ENCODE measurements around the gene ADD2.
"Not testable (repeated sequence)": the region's sequence is repeated elsewhere in the genome, so short reads cannot be mapped to it uniquely, and the experiment has no call there.

Gene ADD2

GRCh38 chr2:70658476-70658875 lies 109.5 kb downstream of the ADD2 start:
- WGBS (ENCODE audit: insufficient coverage, insufficient read length), result no CpG with 5 or more reads among the region's 2 CpGs
- Histone ChIP-seq H3K27me3 (ENCODE audit: control insufficient read depth, insufficient read depth, low read length) (no peaks in the 10 kb centered on the region; the same call in 1 of the 2 replicates), H3K4me3 (ENCODE audit: low read length) (no peak overlapping the region), H3K36me3 (ENCODE audit: control insufficient read depth, insufficient read depth, low read length) (peaks cover 9% of the 10 kb centered on the region; the same call in 1 of the 2 replicates), H3K9me3 (ENCODE audit: control insufficient read depth, insufficient read depth, low read length) (no peaks in the 10 kb centered on the region), H3K27ac (ENCODE audit: low read length) (no peak overlapping the region), H3K4me1 (ENCODE audit: control insufficient read depth, insufficient read depth, low read length) (no peaks in the 10 kb centered on the region)
- no peak for DNase-seq (ENCODE audit: low read depth, low spot score)

GRCh38 chr2:70657246-70657645 lies 110.8 kb downstream of the ADD2 start:
- no CpG with 5 or more reads among the region's 5 CpGs for WGBS (ENCODE audit: insufficient coverage, insufficient read length)

DNA sequence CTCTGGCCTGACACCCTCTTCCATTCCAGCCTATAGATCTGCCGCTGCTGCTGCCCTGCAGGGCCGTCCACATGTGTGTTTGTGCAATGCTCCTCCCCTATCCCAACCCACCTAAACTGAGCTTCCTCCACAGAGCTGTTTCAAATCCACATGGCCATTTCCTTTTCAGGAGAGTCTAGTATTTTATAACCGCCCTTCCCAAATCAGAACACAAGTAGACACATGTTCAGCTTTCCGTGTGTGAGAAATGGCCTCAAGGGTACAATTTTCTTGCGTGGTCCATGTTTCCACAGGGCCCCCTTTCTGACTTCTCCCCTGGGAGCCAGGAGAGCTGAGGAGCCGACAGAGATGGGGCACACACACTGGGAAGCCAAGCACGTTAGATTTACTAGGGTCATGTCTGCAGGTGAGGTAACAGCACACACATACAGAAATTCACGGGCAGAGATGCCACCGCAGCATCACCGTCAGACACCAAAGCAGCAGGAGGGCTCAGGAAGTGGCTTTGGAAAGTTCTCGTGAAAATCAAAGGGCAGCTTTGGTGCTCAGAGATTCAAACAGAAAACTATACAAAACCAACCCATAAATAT lies 111.5 kb downstream of the ADD2 start:
- no peak overlapping the region for H3K27ac ChIP-seq (ENCODE audit: low read length)
- no peaks in the 10 kb centered on the region for H3K9me3 ChIP-seq (ENCODE audit: control insufficient read depth, insufficient read depth, low read length)
- H3K27me3 ChIP-seq (ENCODE audit: control insufficient read depth, insufficient read depth, low read length), result no peaks in the 10 kb centered on the region; the same call in 1 of the 2 replicates
- no peak for DNase-seq (ENCODE audit: low read depth, low spot score)
- H3K4me1 ChIP-seq (ENCODE audit: control insufficient read depth, insufficient read depth, low read length), result no peaks in the 10 kb centered on the region
- no CpG with 5 or more reads among the region's 11 CpGs for WGBS (ENCODE audit: insufficient coverage, insufficient read length)
- H3K36me3 ChIP-seq (ENCODE audit: control insufficient read depth, insufficient read depth, low read length), result no peaks in the 10 kb centered on the region
- no peak overlapping the region for H3K4me3 ChIP-seq (ENCODE audit: low read length)

More at GRCh38 chr2:70657246-70657645, 110.8 kb downstream of the ADD2 start:
- no peaks in the 10 kb centered on the region for H3K4me1 ChIP-seq (ENCODE audit: control insufficient read depth, insufficient read depth, low read length)
- no peaks in the 10 kb centered on the region; the same call in 1 of the 2 replicates for H3K27me3 ChIP-seq (ENCODE audit: control insufficient read depth, insufficient read depth, low read length)
- no peaks in the 10 kb centered on the region for H3K9me3 ChIP-seq (ENCODE audit: control insufficient read depth, insufficient read depth, low read length)
- H3K27ac ChIP-seq (ENCODE audit: low read length), result no peak overlapping the region
- no peaks in the 10 kb centered on the region; the same call in 1 of the 2 replicates for H3K36me3 ChIP-seq (ENCODE audit: control insufficient read depth, insufficient read depth, low read length)
- DNase-seq (ENCODE audit: low read depth, low spot score), result no peak
- no peak overlapping the region for H3K4me3 ChIP-seq (ENCODE audit: low read length)

GRCh38 chr2:70655786-70656185 lies 112.2 kb downstream of the ADD2 start:
- H3K27me3 ChIP-seq (ENCODE audit: control insufficient read depth, insufficient read depth, low read length), result no peaks in the 10 kb centered on the region; the same call in 1 of the 2 replicates
- no peak overlapping the region for H3K27ac ChIP-seq (ENCODE audit: low read length)
- no peak for DNase-seq (ENCODE audit: low read depth, low spot score)
- no peaks in the 10 kb centered on the region for H3K9me3 ChIP-seq (ENCODE audit: control insufficient read depth, insufficient read depth, low read length)
- H3K4me1 ChIP-seq (ENCODE audit: control insufficient read depth, insufficient read depth, low read length), result no peaks in the 10 kb centered on the region
- no CpG with 5 or more reads among the region's 4 CpGs for WGBS (ENCODE audit: insufficient coverage, insufficient read length)
- H3K36me3 ChIP-seq (ENCODE audit: control insufficient read depth, insufficient read depth, low read length), result no peaks in the 10 kb centered on the region
- H3K4me3 ChIP-seq (ENCODE audit: low read length), result no peak overlapping the region

GRCh38 chr2:70655211-70655610 lies 112.8 kb downstream of the ADD2 start:
- no CpG with 5 or more reads among the region's 6 CpGs for WGBS (ENCODE audit: insufficient coverage, insufficient read length)
- H3K36me3 ChIP-seq (ENCODE audit: control insufficient read depth, insufficient read depth, low read length); H3K4me1 ChIP-seq (ENCODE audit: control insufficient read depth, insufficient read depth, low read length); DNase-seq (ENCODE audit: low read depth, low spot score); H3K4me3 ChIP-seq (ENCODE audit: low read length); H3K9me3 ChIP-seq (ENCODE audit: control insufficient read depth, insufficient read depth, low read length); H3K27me3 ChIP-seq (ENCODE audit: control insufficient read depth, insufficient read depth, low read length); H3K27ac ChIP-seq (ENCODE audit: low read length): not testable (repeated sequence)

GRCh38 chr2:70651727-70652126 lies 116.3 kb downstream of the ADD2 start:
- no peak for DNase-seq (ENCODE audit: low read depth, low spot score)
- H3K9me3 ChIP-seq (ENCODE audit: control insufficient read depth, insufficient read depth, low read length), result no peaks in the 10 kb centered on the region
- H3K36me3 ChIP-seq (ENCODE audit: control insufficient read depth, insufficient read depth, low read length), result no peaks in the 10 kb centered on the region
- no peaks in the 10 kb centered on the region for H3K4me1 ChIP-seq (ENCODE audit: control insufficient read depth, insufficient read depth, low read length)
- H3K27ac ChIP-seq (ENCODE audit: low read length), result no peak overlapping the region
- H3K4me3 ChIP-seq (ENCODE audit: low read length), result no peak overlapping the region
- WGBS (ENCODE audit: insufficient coverage, insufficient read length), result no CpG with 5 or more reads among the region's 2 CpGs
- H3K27me3 ChIP-seq (ENCODE audit: control insufficient read depth, insufficient read depth, low read length), result no peaks in the 10 kb centered on the region; the same call in 1 of the 2 replicates

DNA sequence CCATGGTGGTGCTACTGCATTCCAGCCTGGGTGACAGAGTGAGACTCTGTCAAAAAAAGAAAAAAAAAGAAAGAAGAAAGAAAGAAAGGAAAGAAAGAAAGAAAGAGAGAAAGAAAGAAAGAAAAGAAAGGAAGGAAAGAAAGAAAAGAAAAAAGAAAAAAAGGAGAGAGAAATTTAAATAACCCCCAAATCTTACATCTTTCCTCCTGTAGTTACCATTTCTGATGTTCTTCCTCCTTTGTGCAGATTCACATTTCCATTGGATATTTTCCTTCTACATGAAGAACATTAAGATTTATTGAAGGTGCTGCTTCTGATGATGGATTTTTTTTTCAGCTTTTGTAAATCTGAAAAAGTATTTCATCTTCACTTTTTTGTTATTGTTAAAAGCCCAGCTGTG lies 117.0 kb downstream of the ADD2 start:
- no peaks in the 10 kb centered on the region; the same call in 1 of the 2 replicates for H3K27me3 ChIP-seq (ENCODE audit: control insufficient read depth, insufficient read depth, low read length)
- no peak overlapping the region for H3K27ac ChIP-seq (ENCODE audit: low read length)
- no peak for DNase-seq (ENCODE audit: low read depth, low spot score)
- H3K36me3 ChIP-seq (ENCODE audit: control insufficient read depth, insufficient read depth, low read length), result no peaks in the 10 kb centered on the region
- no peaks in the 10 kb centered on the region for H3K9me3 ChIP-seq (ENCODE audit: control insufficient read depth, insufficient read depth, low read length)
- H3K4me1 ChIP-seq (ENCODE audit: control insufficient read depth, insufficient read depth, low read length), result no peaks in the 10 kb centered on the region
- H3K4me3 ChIP-seq (ENCODE audit: low read length), result no peak overlapping the region

GRCh38 chr2:70648961-70649360 lies 119.0 kb downstream of the ADD2 start:
- Histone ChIP-seq H3K4me1 (ENCODE audit: control insufficient read depth, insufficient read depth, low read length) (no peaks in the 10 kb centered on the region), H3K27ac (ENCODE audit: low read length) (no peak overlapping the region), H3K4me3 (ENCODE audit: low read length) (no peak overlapping the region), H3K36me3 (ENCODE audit: control insufficient read depth, insufficient read depth, low read length) (no peaks in the 10 kb centered on the region), H3K27me3 (ENCODE audit: control insufficient read depth, insufficient read depth, low read length) (no peaks in the 10 kb centered on the region), H3K9me3 (ENCODE audit: control insufficient read depth, insufficient read depth, low read length) (no peaks in the 10 kb centered on the region)
- no peak for DNase-seq (ENCODE audit: low read depth, low spot score)
- no CpG with 5 or more reads among the region's 3 CpGs for WGBS (ENCODE audit: insufficient coverage, insufficient read length)

- no peaks in the 10 kb centered on the region for H3K9me3 ChIP-seq (ENCODE audit: control insufficient read depth, insufficient read depth, low read length)
- no peak overlapping the region for H3K27ac ChIP-seq (ENCODE audit: low read length)
- H3K36me3 ChIP-seq (ENCODE audit: control insufficient read depth, insufficient read depth, low read length), result no peaks in the 10 kb centered on the region
- no peak overlapping the region for H3K4me3 ChIP-seq (ENCODE audit: low read length)
- no peaks in the 10 kb centered on the region for H3K27me3 ChIP-seq (ENCODE audit: control insufficient read depth, insufficient read depth, low read length)
- peak; percentile 64 for DNase-seq (ENCODE audit: low read depth, low spot score)
- WGBS (ENCODE audit: insufficient coverage, insufficient read length), result no CpG with 5 or more reads among the region's 9 CpGs
- peaks cover 1% of the 10 kb centered on the region; the same call in 1 of the 2 replicates for H3K4me1 ChIP-seq (ENCODE audit: control insufficient read depth, insufficient read depth, low read length)
Measured at GRCh38 chr2:70647873-70648481, 120.0 kb downstream of the ADD2 start.

DNA sequence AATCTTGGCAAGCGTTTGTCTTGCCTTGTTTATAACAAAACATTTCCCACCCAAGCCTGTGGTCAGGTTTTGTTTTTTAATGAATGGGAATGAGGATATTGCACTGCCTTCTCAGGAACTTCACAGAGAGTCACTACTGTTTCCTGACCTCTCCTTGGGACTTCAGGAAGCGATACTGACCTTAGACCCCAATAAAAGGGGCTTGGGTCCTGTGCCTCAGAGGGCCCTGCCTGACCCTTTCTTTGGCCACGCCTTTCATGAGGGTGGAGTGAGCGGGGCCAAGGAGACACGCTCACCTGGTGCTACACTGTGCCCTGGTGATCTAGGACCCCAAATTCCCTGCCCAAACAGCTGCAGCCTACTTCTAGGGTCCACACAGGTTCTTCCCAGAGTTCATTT lies 121.6 kb downstream of the ADD2 start:
- no peaks in the 10 kb centered on the region for H3K9me3 ChIP-seq (ENCODE audit: control insufficient read depth, insufficient read depth, low read length)
- no peak overlapping the region for H3K4me3 ChIP-seq (ENCODE audit: low read length)
- no peak for DNase-seq (ENCODE audit: low read depth, low spot score)
- H3K4me1 ChIP-seq (ENCODE audit: control insufficient read depth, insufficient read depth, low read length), result peaks cover 1% of the 10 kb centered on the region; the same call in 1 of the 2 replicates
- no peak overlapping the region for H3K27ac ChIP-seq (ENCODE audit: low read length)
- no CpG with 5 or more reads among the region's 5 CpGs for WGBS (ENCODE audit: insufficient coverage, insufficient read length)
- no peaks in the 10 kb centered on the region for H3K27me3 ChIP-seq (ENCODE audit: control insufficient read depth, insufficient read depth, low read length)
- H3K36me3 ChIP-seq (ENCODE audit: control insufficient read depth, insufficient read depth, low read length), result no peaks in the 10 kb centered on the region
